Activated T-cell treated with anti-CD3 and anti-CD28 coated beads for 24 hours (primary cell): Measurements from ENCODE around the gene STK4.

Experiments used
- DNase-seq: peaks from one replicate; pipeline ENCODE4 v3.0.0-alpha.2; 2020; ENCODE audit warnings: low read depth

The STK4 gene

DNA sequence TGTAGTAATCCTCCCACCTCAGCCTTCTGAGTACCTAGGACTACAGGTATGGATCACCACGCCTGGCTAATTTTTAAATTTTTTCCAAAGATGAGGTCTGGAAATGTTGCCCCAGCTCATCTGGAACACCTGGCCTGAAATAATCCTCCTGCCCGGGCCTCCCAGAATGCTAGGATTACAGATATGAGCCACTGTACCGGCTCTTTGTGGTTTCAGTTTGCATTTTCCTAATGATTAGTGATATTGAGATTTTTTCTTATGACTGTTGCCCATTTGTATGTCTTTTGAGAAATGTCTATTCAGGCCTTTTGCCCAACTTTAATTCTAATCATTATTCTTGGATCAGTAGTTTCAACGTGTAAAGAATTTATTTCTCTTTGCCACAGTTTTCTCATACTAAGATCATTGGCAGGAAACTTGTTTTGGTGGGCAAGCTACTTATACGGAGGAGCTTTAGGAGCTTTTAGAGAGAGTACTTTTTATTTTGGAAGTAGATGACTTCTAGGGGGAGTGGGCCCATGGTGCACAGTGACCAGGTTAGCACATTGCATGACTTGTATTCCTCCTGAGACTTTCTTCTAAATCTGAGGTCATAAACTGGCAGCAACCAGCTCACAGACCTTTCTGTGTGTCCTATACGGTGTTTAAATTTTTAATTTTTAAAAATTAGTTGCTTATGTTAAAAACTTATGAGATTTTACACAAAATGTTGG lies 62.3 kb downstream of the STK4 start:
- DNase-seq = no peak

- no peak for DNase-seq
Measured at GRCh38 chr20:45029884-45030283, 63.6 kb downstream of the STK4 start.

GRCh38 chr20:45032276-45032675 lies 66.0 kb downstream of the STK4 start:
- no peak for DNase-seq

DNA sequence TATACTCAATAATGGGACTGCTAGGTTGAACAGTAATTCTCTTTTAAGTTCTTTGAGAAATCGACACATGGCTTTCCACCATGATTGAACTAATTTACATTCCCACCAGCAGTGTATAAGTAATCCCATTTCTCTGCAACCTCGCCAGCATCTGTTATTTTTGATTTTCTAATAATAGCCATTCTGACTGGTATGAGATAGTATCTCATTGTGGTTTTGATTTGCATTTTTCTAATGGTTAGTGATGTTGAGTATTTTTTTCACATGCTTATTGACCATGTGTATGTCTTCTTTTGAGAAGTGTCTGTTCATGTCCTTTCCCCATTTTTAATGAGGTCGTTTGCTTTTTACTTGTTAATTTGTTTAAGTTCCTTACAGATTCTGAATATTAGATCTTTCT lies 66.5 kb downstream of the STK4 start:
- no peak for DNase-seq

DNA sequence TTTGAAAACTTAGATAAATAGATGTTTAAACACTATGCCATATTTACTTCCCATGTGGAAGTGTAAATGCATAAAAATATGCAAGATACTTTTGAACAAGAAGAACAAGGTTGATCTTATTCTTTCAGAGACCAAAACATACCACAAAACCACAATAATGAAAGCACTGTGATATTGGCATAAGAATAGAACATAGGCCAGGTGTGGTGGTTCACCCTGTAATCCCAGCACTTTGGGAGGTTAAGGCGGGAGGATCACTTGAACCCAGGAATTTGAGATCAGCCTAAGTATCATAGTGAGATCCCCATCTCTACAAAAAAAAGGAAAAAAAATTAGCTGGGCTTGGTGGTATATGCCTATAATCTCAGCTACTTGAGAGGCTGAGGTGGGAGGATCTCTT lies 68.1 kb downstream of the STK4 start:
- DNase-seq = no peak

DNA sequence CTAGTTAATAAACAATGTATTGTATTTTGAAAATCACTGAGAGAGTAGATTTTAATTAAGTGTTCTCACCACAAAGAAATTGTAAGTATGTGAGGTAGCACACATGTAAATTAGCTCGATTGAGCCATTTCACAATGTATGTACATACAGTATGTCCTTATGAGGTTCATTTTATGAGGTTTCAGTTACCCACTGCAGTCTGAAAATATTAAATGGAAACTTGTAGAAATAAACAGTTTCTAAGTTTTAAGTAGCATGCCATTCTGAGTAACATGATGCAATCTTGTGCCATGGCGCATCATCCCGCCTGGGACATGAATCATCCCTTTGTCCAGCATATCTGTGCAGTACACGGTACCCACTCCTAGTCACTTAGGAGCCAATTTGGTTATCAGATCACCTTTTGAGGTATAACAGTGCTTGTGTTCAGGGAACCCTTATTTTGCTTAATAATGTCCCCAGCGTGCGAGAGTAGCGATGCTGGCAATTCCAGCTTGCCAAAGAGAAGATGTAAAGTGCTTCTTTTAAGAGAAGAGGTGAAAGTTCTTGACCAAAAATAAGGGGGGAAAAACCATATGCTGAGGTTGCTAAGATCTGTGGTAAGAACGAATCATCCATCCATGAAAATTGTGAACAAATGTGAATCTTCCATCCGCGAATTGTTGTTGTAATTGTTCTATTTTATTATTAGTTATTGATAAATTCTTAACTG lies 69.9 kb downstream of the STK4 start:
- peak; percentile 18 for DNase-seq

GRCh38 chr20:45037050-45037449 lies 70.7 kb downstream of the STK4 start:
- DNase-seq = no peak

DNA sequence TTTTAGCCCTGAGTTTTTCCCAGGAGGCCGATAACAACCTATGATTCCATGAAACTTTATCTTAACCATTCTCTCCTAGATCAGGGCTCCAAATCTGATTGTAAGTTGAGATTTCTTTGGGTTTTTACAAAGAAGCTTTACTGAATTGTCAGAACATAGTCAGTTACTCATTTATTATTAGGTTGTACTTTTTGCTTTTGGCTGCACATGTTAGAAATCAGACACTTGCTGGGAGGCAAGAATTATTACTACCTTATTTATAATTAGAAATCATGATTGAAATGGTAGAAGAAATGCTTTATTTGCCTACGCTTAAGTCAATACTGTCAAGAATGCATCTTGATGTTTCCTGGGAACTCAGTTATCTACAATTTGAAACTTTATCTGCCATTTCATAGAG lies 71.3 kb downstream of the STK4 start:
- DNase-seq = no peak

- DNase-seq = no peak
Measured at GRCh38 chr20:45038745-45039474, 72.6 kb downstream of the STK4 start.

- no peak for DNase-seq
Measured at GRCh38 chr20:45039475-45039820, 73.1 kb downstream of the STK4 start.

- DNase-seq = no peak
Measured at GRCh38 chr20:45041464-45042337, 75.4 kb downstream of the STK4 start.

DNA sequence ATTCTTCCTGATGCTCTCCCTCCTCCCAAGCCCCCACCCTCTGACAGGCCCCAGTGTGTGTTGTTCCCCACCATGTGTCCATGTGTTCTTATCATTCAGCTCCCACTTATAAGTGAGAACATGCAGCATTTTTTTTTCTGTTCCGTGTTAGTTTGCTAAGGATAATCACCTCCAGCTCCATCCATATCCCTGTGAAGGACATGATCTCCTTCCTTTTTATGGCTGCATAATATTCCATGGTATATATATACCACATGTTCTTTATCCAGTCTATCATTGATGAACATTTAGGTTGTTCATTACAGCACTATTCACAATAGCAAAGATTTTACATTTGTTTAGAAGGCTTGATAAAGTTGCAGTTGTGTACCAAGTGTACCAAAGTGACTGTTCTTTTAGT lies 76.7 kb downstream of the STK4 start:
- DNase-seq = no peak

DNA sequence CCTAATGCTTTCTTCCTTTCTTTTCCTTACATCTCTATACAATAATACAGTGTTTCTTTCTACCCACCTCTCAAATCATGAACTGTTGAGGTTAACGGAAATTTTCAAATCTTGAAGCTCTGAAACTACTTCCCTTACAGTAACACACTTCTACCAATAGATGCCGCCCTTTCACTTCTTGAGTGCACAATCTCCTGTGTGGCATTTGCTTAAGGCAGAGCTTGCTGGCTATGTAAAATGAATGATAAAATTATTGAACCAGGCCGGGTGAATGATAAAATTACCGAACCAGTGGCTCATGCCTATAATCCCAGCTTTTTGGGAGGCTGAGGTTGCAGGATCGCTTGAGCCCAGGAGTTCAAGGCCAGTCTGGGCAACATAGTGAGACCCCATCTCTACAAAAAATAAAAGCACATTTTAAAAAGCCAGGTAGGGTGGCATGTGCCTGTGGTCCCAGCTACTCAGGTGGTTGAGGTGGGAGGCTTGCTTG lies 77.8 kb downstream of the STK4 start:
- peak; percentile 30 for DNase-seq

- DNase-seq = no peak
Measured at GRCh38 chr20:45044601-45045000, 78.3 kb downstream of the STK4 start.

- no peak for DNase-seq
Measured at GRCh38 chr20:45047581-45048119, 81.3 kb downstream of the STK4 start.

DNA sequence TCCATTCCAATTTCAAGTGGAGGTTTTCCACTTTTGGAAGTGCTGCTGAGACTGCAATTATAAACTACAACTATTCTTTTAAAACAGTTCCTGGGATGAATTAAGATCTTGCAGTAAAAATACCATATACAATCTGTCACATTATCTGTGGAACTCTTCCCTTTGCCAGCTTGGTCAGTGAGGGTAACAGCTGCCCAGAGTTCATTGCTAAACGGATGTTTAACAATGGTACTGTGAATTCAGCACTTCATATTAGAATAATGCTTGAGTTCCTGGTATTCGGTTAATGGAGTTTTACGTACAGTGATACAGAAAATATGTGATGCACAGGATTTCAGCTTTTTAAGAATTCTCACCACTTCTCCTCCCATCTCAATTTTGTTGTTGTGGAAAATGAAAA lies 83.1 kb downstream of the STK4 start:
- no peak for DNase-seq

- DNase-seq = no peak
Measured at GRCh38 chr20:45049904-45050471, 83.7 kb downstream of the STK4 start.

GRCh38 chr20:45051204-45052060 lies 85.1 kb downstream of the STK4 start:
- no peak for DNase-seq

DNA sequence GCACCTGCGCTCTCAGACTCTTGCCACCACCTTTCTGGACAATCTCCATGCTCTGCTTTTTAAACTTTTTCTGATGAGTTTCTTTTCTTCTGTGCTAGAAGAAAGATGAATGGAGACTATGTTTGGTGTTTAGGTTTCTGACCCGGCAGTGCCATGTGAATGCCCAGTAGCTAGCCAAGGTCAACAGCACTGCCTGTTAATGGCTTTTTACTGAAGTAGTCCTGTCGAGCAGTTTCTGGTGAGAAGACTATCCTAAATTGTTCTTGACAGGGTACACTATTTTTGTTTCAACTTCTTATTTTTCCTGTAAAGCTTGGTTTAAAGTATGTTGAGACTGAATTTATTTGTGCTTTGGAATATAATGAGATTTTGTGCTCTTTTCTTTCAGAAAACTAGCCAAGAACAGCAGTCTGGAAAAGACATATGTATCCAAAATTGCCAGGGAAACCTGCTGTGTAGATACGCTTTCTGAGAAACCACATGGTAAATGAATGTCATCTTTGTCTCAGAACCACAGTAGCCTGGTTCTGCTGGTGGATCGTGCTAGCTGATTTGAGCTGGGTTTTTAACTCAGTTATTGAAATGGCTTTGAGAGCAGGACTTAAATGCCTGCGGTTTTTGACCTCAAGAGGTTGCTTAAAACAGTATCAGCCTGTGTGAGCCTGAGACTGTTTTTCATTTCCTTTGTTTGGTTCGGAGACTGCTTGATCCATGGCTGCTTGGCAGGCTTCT lies 86.6 kb downstream of the STK4 start:
- no peak for DNase-seq
